Measurements from ENCODE around the gene PTPRK. TPM values are rescaled to one million over a fixed set of nuclear protein-coding genes. Genes with fewer than 3 reads are reported as not detected.

The PTPRK gene
- total RNA-seq, 1 donor from 2014 or later: 50.3 TPM

DNA sequence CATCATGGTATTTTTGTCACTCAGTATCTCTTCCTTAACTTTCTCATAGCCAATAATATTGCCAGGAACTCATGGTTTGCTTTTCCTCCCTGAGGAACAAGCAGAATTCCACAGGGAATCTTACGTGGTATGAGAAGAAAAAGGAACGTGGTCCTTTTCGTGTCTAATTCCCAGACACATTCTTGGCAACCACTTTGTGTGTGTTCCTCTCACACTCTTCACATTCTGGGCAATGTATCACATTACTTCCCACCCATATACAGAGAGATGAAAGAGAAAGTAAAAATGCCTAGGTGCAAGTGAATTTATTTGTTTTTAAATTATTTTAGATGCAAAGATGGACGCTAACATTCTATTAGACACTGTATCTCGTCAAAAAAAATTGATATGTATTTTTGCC lies 102.7 kb downstream of the PTPRK start:
- DNase-seq: no peak
- Mint-ChIP-seq H3K27me3 (ENCODE audit: unreplicated experiment) (no peaks in the 10 kb centered on the region), H3K9me3 (ENCODE audit: unreplicated experiment) (peaks cover 2% of the 10 kb centered on the region), H3K36me3 (ENCODE audit: unreplicated experiment) (peaks cover 5% of the 10 kb centered on the region), H3K4me3 (ENCODE audit: unreplicated experiment) (no peak overlapping the region), H3K27ac (ENCODE audit: unreplicated experiment) (no peak overlapping the region), H3K4me1 (ENCODE audit: low read depth, unreplicated experiment) (peaks cover 6% of the 10 kb centered on the region)
- no peak for TF ChIP-seq CTCF (IDR thresholded peaks at IDR 0.05; ENCODE audit: partially characterized antibody, unreplicated experiment)

- peaks cover 6% of the 10 kb centered on the region for H3K4me1 Mint-ChIP-seq (ENCODE audit: low read depth, unreplicated experiment)
- DNase-seq: no peak
- no peak overlapping the region for H3K27ac Mint-ChIP-seq (ENCODE audit: unreplicated experiment)
- no peak overlapping the region for H3K4me3 Mint-ChIP-seq (ENCODE audit: unreplicated experiment)
- TF ChIP-seq CTCF (IDR thresholded peaks at IDR 0.05; ENCODE audit: partially characterized antibody, unreplicated experiment): no peak
- no peaks in the 10 kb centered on the region for H3K27me3 Mint-ChIP-seq (ENCODE audit: unreplicated experiment)
- peaks cover 5% of the 10 kb centered on the region for H3K36me3 Mint-ChIP-seq (ENCODE audit: unreplicated experiment)
- peaks cover 2% of the 10 kb centered on the region for H3K9me3 Mint-ChIP-seq (ENCODE audit: unreplicated experiment)
Observed at GRCh38 chr6:128415387-128415786, 105.0 kb downstream of the PTPRK start.

DNA sequence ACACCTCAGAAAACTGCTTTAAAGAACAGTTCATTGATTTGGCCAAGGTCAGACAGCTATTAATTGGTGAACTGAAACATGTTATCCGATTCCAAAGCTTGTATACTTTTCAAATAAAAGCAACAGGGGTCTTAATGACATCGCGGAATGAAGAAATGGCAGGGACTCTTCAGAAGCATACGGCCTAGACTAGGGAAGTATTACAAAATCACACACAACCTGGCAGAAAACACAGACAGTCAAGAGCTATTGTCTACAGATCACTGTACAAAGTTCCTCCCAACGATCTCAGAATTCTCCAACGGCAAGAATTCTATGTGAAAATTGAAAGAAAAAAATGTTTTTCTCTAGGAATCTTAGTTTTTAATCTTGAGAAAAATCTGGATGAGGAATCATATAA lies 105.5 kb downstream of the PTPRK start:
- Mint-ChIP-seq H3K27ac (ENCODE audit: unreplicated experiment) (no peak overlapping the region), H3K4me1 (ENCODE audit: low read depth, unreplicated experiment) (peaks cover 6% of the 10 kb centered on the region), H3K4me3 (ENCODE audit: unreplicated experiment) (no peak overlapping the region), H3K9me3 (ENCODE audit: unreplicated experiment) (peaks cover 2% of the 10 kb centered on the region), H3K27me3 (ENCODE audit: unreplicated experiment) (no peaks in the 10 kb centered on the region), H3K36me3 (ENCODE audit: unreplicated experiment) (peaks cover 5% of the 10 kb centered on the region)
- TF ChIP-seq CTCF (IDR thresholded peaks at IDR 0.05; ENCODE audit: partially characterized antibody, unreplicated experiment): no peak
- no peak for DNase-seq

DNA sequence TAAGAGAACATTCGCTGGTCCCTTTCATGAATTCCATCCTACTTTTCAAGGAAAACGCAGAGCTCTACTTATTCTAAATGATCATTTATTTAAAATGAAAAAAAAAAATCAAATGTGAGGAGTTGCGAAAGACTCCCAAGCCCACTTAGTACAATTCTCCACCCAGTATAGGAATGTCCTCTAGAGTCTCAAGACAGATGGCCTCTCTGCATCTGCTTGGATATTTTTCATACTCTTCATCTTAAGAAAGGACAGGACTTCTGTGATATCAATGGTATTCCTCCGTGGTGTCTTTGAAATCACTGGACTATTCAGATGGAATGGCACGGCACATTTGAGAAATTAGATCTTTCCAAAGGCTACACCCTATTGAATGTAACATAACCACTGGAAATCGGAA lies 107.1 kb downstream of the PTPRK start:
- Mint-ChIP-seq H3K4me3 (ENCODE audit: unreplicated experiment) (no peak overlapping the region), H3K9me3 (ENCODE audit: unreplicated experiment) (no peaks in the 10 kb centered on the region), H3K36me3 (ENCODE audit: unreplicated experiment) (no peaks in the 10 kb centered on the region), H3K27ac (ENCODE audit: unreplicated experiment) (no peak overlapping the region), H3K4me1 (ENCODE audit: low read depth, unreplicated experiment) (peaks cover 6% of the 10 kb centered on the region), H3K27me3 (ENCODE audit: unreplicated experiment) (no peaks in the 10 kb centered on the region)
- no peak for TF ChIP-seq CTCF (IDR thresholded peaks at IDR 0.05; ENCODE audit: partially characterized antibody, unreplicated experiment)
- no peak for DNase-seq

DNA sequence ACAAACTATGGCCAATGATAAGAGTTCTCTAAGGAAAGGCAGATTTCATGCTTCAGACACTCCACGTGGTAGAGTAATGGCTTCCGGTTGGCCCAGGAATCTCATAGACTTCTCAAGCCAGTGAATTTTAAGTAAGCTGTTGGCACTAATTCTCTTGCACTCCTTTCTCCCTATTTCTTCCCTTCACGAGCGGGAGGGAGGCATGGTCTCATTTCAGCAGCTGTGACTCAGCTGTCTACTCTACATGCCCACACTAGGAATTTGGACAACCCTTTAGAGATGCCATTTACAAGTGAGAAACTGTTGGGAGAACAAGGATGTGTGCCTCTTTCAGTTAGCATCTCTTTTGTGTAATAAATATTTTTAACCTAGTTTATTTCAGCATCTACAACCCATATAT lies 107.7 kb downstream of the PTPRK start:
- Mint-ChIP-seq H3K4me3 (ENCODE audit: unreplicated experiment) (no peak overlapping the region), H3K27me3 (ENCODE audit: unreplicated experiment) (no peaks in the 10 kb centered on the region), H3K27ac (ENCODE audit: unreplicated experiment) (no peak overlapping the region), H3K9me3 (ENCODE audit: unreplicated experiment) (no peaks in the 10 kb centered on the region), H3K36me3 (ENCODE audit: unreplicated experiment) (no peaks in the 10 kb centered on the region), H3K4me1 (ENCODE audit: low read depth, unreplicated experiment) (peaks cover 6% of the 10 kb centered on the region)
- TF ChIP-seq CTCF (IDR thresholded peaks at IDR 0.05; ENCODE audit: partially characterized antibody, unreplicated experiment): no peak
- DNase-seq: no peak

All from glutamatergic neuron (in vitro differentiated cells).